Hepatocyte (in vitro differentiated cells): Measurements from ENCODE around the gene SRSF5. TPM values are rescaled to one million over a fixed set of nuclear protein-coding genes. Genes with fewer than 3 reads are reported as not detected.

Experiments used
- DNase-seq: peaks from one replicate; pipeline ENCODE4 v3.0.0-alpha.2; 2016; ENCODE audit warnings: low spot score
- H2AFZ ChIP-seq: fragments of 200-600 bp; sonication (generic); 2 replicates; pipeline ENCODE4 v1.6.0; 2016; ENCODE audit warnings: antibody characterized with exemption, mild to moderate bottlenecking
- H3K27ac ChIP-seq: fragments of 200-600 bp; sonication (generic); 2 replicates; pipeline ENCODE4 v1.5.1; 2016; ENCODE audit warnings: mild to moderate bottlenecking
- H3K27me3 ChIP-seq: fragments of 200-600 bp; sonication (generic); 2 replicates; pipeline ENCODE4 v1.6.1; 2016
- H3K36me3 ChIP-seq: fragments of 200-600 bp; sonication (generic); replicated peaks from 2 replicates; pipeline ENCODE4 v1.5.1; 2016; ENCODE audit warnings: low read depth; ENCODE audit not compliant: insufficient read depth
- H3K4me1 ChIP-seq: fragments of 200-600 bp; sonication (generic); 2 replicates; pipeline ENCODE4 v1.5.1; 2016; ENCODE audit warnings: mild to moderate bottlenecking, moderate library complexity; ENCODE audit not compliant: insufficient read depth
- H3K4me2 ChIP-seq: fragments of 200-600 bp; sonication (generic); 2 replicates; pipeline ENCODE4 v1.6.0; 2016
- H3K4me3 ChIP-seq: fragments of 200-600 bp; sonication (generic); 2 replicates; pipeline ENCODE4 v1.5.1; 2016; ENCODE audit warnings: mild to moderate bottlenecking
- H3K79me2 ChIP-seq: fragments of 200-600 bp; sonication (generic); 2 replicates; pipeline ENCODE4 v1.6.0; 2017; ENCODE audit warnings: mild to moderate bottlenecking
- H3K9me2 ChIP-seq: fragments of 200-600 bp; sonication (generic); replicated peaks from 2 replicates; pipeline ENCODE4 v1.6.0; 2017; ENCODE audit warnings: mild to moderate bottlenecking; ENCODE audit not compliant: insufficient read depth
- H3K9me3 ChIP-seq: fragments of 200-600 bp; sonication (generic); 2 replicates; pipeline ENCODE4 v1.5.1; 2016; ENCODE audit warnings: low read depth, mild to moderate bottlenecking
- H4K20me1 ChIP-seq: fragments of 200-600 bp; sonication (generic); 2 replicates; pipeline ENCODE4 v1.6.0; 2016; ENCODE audit warnings: mild to moderate bottlenecking; ENCODE audit not compliant: insufficient read depth, poor library complexity, severe bottlenecking
- CTCF ChIP-seq: fragments of 200-600 bp; sonication (generic); IDR thresholded peaks from 2 replicates; pipeline ENCODE4 v1.5.1; 2016; ENCODE audit warnings: antibody characterized with exemption, mild to moderate bottlenecking; ENCODE audit not compliant: poor library complexity
- EZH2 ChIP-seq: fragments of 200-600 bp; sonication (generic); IDR thresholded peaks from 2 replicates; pipeline ENCODE4 v1.6.1; 2016; ENCODE audit warnings: antibody characterized with exemption, mild to moderate bottlenecking, borderline replicate concordance
- EZH2phosphoT487 ChIP-seq: fragments of 200-600 bp; sonication (generic); IDR thresholded peaks from one replicate; pipeline ENCODE4 v1.6.1; 2018; ENCODE audit warnings: antibody characterized with exemption, mild to moderate bottlenecking, low read depth, moderate library complexity; ENCODE audit not compliant: unreplicated experiment, severe bottlenecking
- WGBS: methylation state at CpG from one replicate; pipeline ENCODE4 v1.1.6; 2016; ENCODE audit warnings: low lambda C conversion rate; ENCODE audit errors: missing lambda C conversion rate; 5-methylcytosine and 5-hydroxymethylcytosine counted together
- polyA plus RNA-seq: library from polyadenylated mRNA; unstranded; fragments of >200 nt; fragmentation: Nextera tagmentation; extraction: Ambion mirVana; gene quantifications from 2 replicates; pipeline ENCODE4 v1.2.1, GENCODE V29; 2016
- total RNA-seq: library from RNA; depleted of rRNA; stranded (reverse); fragments of >200 nt; gene quantifications from 2 replicates; pipeline ENCODE4 v1.2.3, GENCODE V29; 2014

SRSF5 gene
- total and polyA plus RNA-seq, 2 experiments from 2014 or later = 262 to 386 TPM

DNA sequence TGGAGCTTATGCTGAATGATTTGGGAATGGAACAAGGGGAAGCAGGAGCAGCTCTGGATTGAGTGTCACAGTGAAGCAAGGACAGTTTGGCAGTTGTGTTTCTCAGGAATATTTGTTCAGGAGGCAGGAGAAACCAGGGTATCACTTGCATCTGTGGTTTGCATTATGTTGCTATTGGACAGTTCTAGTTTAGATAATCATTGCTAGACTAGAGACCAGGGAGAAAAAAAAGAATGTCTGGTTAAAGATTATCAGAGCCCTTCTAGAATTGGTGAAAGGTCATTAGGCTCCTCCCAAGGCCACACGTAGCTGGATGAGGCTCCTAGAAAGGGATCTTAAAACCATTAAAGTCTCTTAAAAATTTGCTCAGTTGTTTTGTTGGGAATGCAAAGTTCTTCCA is 17.0 kb upstream of the SRSF5 start:
- WGBS = 46% methylated on average over 1 of the region's 1 CpG
- H3K27ac ChIP-seq = peak overlapping the region; percentile 89
- no peaks in the 10 kb centered on the region for H3K9me2 ChIP-seq
- no peaks in the 10 kb centered on the region for H3K79me2 ChIP-seq
- peaks cover 12% of the 10 kb centered on the region for H3K4me1 ChIP-seq
- no peaks in the 10 kb centered on the region for H4K20me1 ChIP-seq
- H3K9me3 ChIP-seq = no peaks in the 10 kb centered on the region
- DNase-seq = peak; percentile 44
- peak overlapping the region; percentile 36 for H2AFZ ChIP-seq
- no peaks in the 10 kb centered on the region for H3K27me3 ChIP-seq
- H3K4me3 ChIP-seq = no peak overlapping the region
- H3K4me2 ChIP-seq = peak overlapping the region; percentile 33
- no peaks in the 10 kb centered on the region for H3K36me3 ChIP-seq
- no peak for TF ChIP-seq EZH2phosphoT487
- TF ChIP-seq CTCF = no peak

DNA sequence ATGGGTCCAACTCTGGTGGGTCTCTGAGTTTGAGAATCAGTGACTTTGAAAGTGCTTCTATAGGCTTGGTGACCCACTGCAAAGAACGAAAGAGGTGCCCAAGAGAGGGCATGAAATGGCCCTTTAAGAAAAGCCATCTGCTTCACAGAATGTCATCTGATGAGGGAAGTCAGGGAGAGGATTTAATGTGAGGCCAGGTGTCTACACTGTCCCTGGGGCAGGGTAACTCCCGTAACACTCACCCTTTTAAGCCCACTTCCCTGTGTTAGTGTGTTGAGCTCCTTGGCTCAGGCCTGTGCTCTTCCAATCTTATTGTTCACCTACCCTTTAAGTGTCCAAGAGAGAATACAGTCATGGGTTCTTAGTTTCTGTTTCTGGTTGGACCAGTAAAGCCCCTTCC is 16.4 kb upstream of the SRSF5 start:
- Histone ChIP-seq H3K79me2 (no peaks in the 10 kb centered on the region), H3K36me3 (no peaks in the 10 kb centered on the region), H3K4me3 (no peak overlapping the region), H4K20me1 (no peaks in the 10 kb centered on the region), H2AFZ (peak overlapping the region; percentile 36), H3K4me2 (peak overlapping the region; percentile 33), H3K4me1 (peaks cover 18% of the 10 kb centered on the region), H3K9me2 (no peaks in the 10 kb centered on the region), H3K27me3 (no peaks in the 10 kb centered on the region), H3K9me3 (no peaks in the 10 kb centered on the region), H3K27ac (peak overlapping the region; percentile 89)
- WGBS = 88% methylated on average over 2 of the region's 2 CpGs
- TF ChIP-seq CTCF (no peak), EZH2 (no peak), EZH2phosphoT487 (no peak)
- DNase-seq = no peak

GRCh38 chr14:69752773-69753172 is 14.2 kb upstream of the SRSF5 start:
- H3K27me3 ChIP-seq = no peaks in the 10 kb centered on the region
- no peak overlapping the region for H3K4me2 ChIP-seq
- no peak overlapping the region for H2AFZ ChIP-seq
- H3K9me3 ChIP-seq = no peaks in the 10 kb centered on the region
- peaks cover 27% of the 10 kb centered on the region for H3K4me1 ChIP-seq
- H3K27ac ChIP-seq = no peak overlapping the region
- H3K36me3 ChIP-seq = no peaks in the 10 kb centered on the region
- no peak overlapping the region for H3K4me3 ChIP-seq
- no peaks in the 10 kb centered on the region for H4K20me1 ChIP-seq
- no peak for TF ChIP-seq EZH2
- TF ChIP-seq CTCF = no peak
- TF ChIP-seq EZH2phosphoT487 = no peak
- 74% methylated on average over 1 of the region's 1 CpG for WGBS
- no peaks in the 10 kb centered on the region for H3K79me2 ChIP-seq
- DNase-seq = no peak
- H3K9me2 ChIP-seq = no peaks in the 10 kb centered on the region

- Histone ChIP-seq H2AFZ (no peak overlapping the region), H3K4me1 (peaks cover 27% of the 10 kb centered on the region), H3K4me2 (no peak overlapping the region), H3K27ac (peak overlapping the region; percentile 98), H3K4me3 (no peak overlapping the region), H3K9me2 (no peaks in the 10 kb centered on the region), H4K20me1 (no peaks in the 10 kb centered on the region), H3K9me3 (no peaks in the 10 kb centered on the region), H3K27me3 (no peaks in the 10 kb centered on the region), H3K79me2 (no peaks in the 10 kb centered on the region), H3K36me3 (no peaks in the 10 kb centered on the region)
- no peak for TF ChIP-seq CTCF
- no peak for TF ChIP-seq EZH2
- no peak for TF ChIP-seq EZH2phosphoT487
- DNase-seq = no peak
- WGBS = 81% methylated on average over 1 of the region's 1 CpG
Observed at GRCh38 chr14:69753860-69754259, 13.1 kb upstream of the SRSF5 start.
